ENCODE measurements around the gene ERC1.

Gene ERC1

DNA sequence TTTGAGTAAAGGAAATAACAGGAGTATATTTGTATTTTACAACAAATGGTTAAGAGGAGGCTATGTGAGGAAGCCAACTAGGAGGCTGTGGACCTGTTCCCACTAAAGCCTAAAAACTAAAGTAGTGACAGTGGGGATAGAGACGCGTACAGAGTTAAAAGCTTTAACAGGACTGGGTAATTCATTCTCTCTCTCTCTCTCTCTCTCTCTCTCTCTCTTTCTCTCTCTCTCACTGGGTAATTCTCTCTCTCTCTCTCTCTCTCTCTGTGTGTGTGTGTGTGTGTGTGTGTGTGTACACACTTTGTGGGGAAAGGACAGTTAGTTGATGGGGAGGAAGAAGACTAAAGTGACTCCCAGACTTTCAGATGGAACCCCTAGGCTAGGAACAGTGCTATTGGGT, 16.3 kb downstream of the ERC1 start:
- peaks cover 74% of the 10 kb centered on the region for H3K79me2 ChIP-seq (ENCODE audit: low read length)
- no peak overlapping the region for H3K4me3 ChIP-seq (ENCODE audit: low read length)
- DNase-seq = no peak
- no peaks in the 10 kb centered on the region for H3K9me2 ChIP-seq (replicated peaks; ENCODE audit: insufficient read depth, low read length)
- TF ChIP-seq, protein P1, sequence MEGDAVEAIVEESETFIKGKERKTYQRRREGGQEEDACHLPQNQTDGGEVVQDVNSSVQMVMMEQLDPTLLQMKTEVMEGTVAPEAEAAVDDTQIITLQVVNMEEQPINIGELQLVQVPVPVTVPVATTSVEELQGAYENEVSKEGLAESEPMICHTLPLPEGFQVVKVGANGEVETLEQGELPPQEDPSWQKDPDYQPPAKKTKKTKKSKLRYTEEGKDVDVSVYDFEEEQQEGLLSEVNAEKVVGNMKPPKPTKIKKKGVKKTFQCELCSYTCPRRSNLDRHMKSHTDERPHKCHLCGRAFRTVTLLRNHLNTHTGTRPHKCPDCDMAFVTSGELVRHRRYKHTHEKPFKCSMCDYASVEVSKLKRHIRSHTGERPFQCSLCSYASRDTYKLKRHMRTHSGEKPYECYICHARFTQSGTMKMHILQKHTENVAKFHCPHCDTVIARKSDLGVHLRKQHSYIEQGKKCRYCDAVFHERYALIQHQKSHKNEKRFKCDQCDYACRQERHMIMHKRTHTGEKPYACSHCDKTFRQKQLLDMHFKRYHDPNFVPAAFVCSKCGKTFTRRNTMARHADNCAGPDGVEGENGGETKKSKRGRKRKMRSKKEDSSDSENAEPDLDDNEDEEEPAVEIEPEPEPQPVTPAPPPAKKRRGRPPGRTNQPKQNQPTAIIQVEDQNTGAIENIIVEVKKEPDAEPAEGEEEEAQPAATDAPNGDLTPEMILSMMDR (IDR thresholded peaks at IDR 0.05; ENCODE audit: low read length) = no peak
- TF ChIP-seq EZH2phosphoT487 (IDR thresholded peaks at IDR 0.05; ENCODE audit: low read length) = no peak
- no peak for TF ChIP-seq EZH2 (optimal IDR thresholded peaks at IDR 0.05; ENCODE audit: low read depth, low read length)
- H3F3A ChIP-seq (ENCODE audit: insufficient read depth, low read length) = no peaks in the 10 kb centered on the region
- H3K36me3 ChIP-seq (replicated peaks; ENCODE audit: insufficient read depth, low read length) = no peaks in the 10 kb centered on the region
- H3K4me1 ChIP-seq (ENCODE audit: low read length) = no peaks in the 10 kb centered on the region
- H3K9me3 ChIP-seq (replicated peaks; ENCODE audit: insufficient read depth, low read length) = no peaks in the 10 kb centered on the region
- H4K20me1 ChIP-seq (ENCODE audit: insufficient read depth, low read length) = no peaks in the 10 kb centered on the region
- no peak overlapping the region for H3K4me2 ChIP-seq (ENCODE audit: low read depth, low read length)
- no peaks in the 10 kb centered on the region for H3K27me3 ChIP-seq (replicated peaks; ENCODE audit: insufficient read depth, low read length)
- no peak overlapping the region for H3K27ac ChIP-seq (ENCODE audit: low read length)
- no peak overlapping the region for H2AFZ ChIP-seq (ENCODE audit: low read length)
- H3K9ac ChIP-seq (ENCODE audit: low read length) = no peak overlapping the region

DNA sequence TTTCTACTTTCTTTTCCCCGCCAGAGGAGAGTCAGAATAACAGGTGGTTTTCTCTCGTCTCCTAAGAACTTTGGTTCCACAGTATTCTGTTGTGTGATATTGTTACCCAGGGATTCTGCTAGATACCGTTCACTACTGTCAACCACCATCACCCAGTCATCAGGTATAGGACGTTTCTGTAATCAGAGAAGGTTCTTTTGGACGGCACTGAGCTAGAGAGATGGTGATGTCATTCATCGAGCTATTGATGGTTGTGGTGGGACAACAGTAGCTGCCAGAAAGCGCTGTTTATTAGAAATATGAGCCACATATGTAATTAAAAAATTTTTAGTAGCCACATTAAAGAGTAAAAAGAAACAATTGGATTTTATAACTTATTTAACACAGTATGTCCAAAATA, 17.0 kb downstream of the ERC1 start:
- Histone ChIP-seq H3K27me3 (replicated peaks; ENCODE audit: insufficient read depth, low read length) (no peaks in the 10 kb centered on the region), H3K36me3 (replicated peaks; ENCODE audit: insufficient read depth, low read length) (no peaks in the 10 kb centered on the region), H3K9me3 (replicated peaks; ENCODE audit: insufficient read depth, low read length) (no peaks in the 10 kb centered on the region), H3K4me1 (ENCODE audit: low read length) (no peaks in the 10 kb centered on the region), H4K20me1 (ENCODE audit: insufficient read depth, low read length) (no peaks in the 10 kb centered on the region), H3K4me2 (ENCODE audit: low read depth, low read length) (no peak overlapping the region), H3K9ac (ENCODE audit: low read length) (no peak overlapping the region), H2AFZ (ENCODE audit: low read length) (no peak overlapping the region), H3K9me2 (replicated peaks; ENCODE audit: insufficient read depth, low read length) (no peaks in the 10 kb centered on the region), H3K79me2 (ENCODE audit: low read length) (peaks cover 71% of the 10 kb centered on the region), H3F3A (ENCODE audit: insufficient read depth, low read length) (no peaks in the 10 kb centered on the region), H3K4me3 (ENCODE audit: low read length) (no peak overlapping the region), H3K27ac (ENCODE audit: low read length) (no peak overlapping the region)
- no peak for DNase-seq
- TF ChIP-seq, protein P1 (IDR thresholded peaks at IDR 0.05; ENCODE audit: low read length) = no peak
- TF ChIP-seq EZH2phosphoT487 (IDR thresholded peaks at IDR 0.05; ENCODE audit: low read length) = no peak
- TF ChIP-seq EZH2 (optimal IDR thresholded peaks at IDR 0.05; ENCODE audit: low read depth, low read length) = no peak

DNA sequence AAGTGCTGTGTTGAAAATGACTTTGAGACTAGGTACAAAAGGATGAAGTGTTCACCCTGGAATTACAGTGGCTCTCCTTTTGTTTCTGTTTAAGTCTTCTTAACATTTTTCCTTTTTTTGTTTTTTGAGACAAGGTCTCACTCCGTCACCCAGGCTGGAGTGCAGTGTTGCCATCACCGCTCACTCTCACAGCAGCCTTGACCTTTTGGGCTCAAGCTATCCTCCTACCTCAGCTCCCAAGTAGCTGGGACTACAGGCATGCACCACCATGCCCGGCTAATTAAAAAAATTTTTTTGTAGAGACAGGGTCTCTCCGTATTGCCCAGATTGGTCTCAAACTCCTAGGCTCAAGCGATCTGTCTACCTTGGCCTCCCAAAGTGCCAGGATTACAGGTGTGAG, 20.1 kb downstream of the ERC1 start:
- Histone ChIP-seq H3K27ac (ENCODE audit: low read length) (no peak overlapping the region), H4K20me1 (ENCODE audit: insufficient read depth, low read length) (no peaks in the 10 kb centered on the region), H3K4me3 (ENCODE audit: low read length) (no peak overlapping the region), H3F3A (ENCODE audit: insufficient read depth, low read length) (no peaks in the 10 kb centered on the region), H3K4me2 (ENCODE audit: low read depth, low read length) (no peak overlapping the region), H3K36me3 (replicated peaks; ENCODE audit: insufficient read depth, low read length) (no peaks in the 10 kb centered on the region), H3K27me3 (replicated peaks; ENCODE audit: insufficient read depth, low read length) (no peaks in the 10 kb centered on the region), H3K9ac (ENCODE audit: low read length) (no peak overlapping the region), H3K79me2 (ENCODE audit: low read length) (peaks cover 66% of the 10 kb centered on the region), H3K9me2 (replicated peaks; ENCODE audit: insufficient read depth, low read length) (no peaks in the 10 kb centered on the region), H2AFZ (ENCODE audit: low read length) (no peak overlapping the region), H3K9me3 (replicated peaks; ENCODE audit: insufficient read depth, low read length) (no peaks in the 10 kb centered on the region), H3K4me1 (ENCODE audit: low read length) (no peaks in the 10 kb centered on the region)
- no peak for DNase-seq
- TF ChIP-seq EZH2 (optimal IDR thresholded peaks at IDR 0.05; ENCODE audit: low read depth, low read length) = no peak
- no peak for TF ChIP-seq EZH2phosphoT487 (IDR thresholded peaks at IDR 0.05; ENCODE audit: low read length)
- TF ChIP-seq, protein P1 (IDR thresholded peaks at IDR 0.05; ENCODE audit: low read length) = no peak

Data from MM.1S (cell line).